Stimulated activated CD8-positive, alpha-beta memory T cell treated with anti-CD3 and anti-CD28 coated beads, Interleukin-7, amount 100 ng/mL, for 1 hour (primary cell): ENCODE data around the gene RAP1A.
"Not testable (repeated sequence)": the region's sequence is repeated elsewhere in the genome, so short reads cannot be mapped to it uniquely, and the experiment has no call there.

Experiments used
- DNase-seq, 2 donors: peaks; one replicate each; pipeline ENCODE4 v3.0.0-alpha.2; 2020; ENCODE audit warnings: low read depth in 2 of 2

Gene RAP1A

GRCh38 chr1:111629190-111629954 lies 9.8 kb downstream of the RAP1A start:
- no peak for DNase-seq

- no peak for DNase-seq
Observed at GRCh38 chr1:111630567-111630966, 11.0 kb downstream of the RAP1A start.

- no peak for DNase-seq
Observed at GRCh38 chr1:111631502-111631901, 11.9 kb downstream of the RAP1A start.

- not testable (repeated sequence) for DNase-seq
Observed at GRCh38 chr1:111632771-111633170, 13.2 kb downstream of the RAP1A start.

- no peak for DNase-seq
Observed at GRCh38 chr1:111633736-111634247, 14.2 kb downstream of the RAP1A start.

GRCh38 chr1:111635324-111636009 lies 15.9 kb downstream of the RAP1A start:
- no peak for DNase-seq

- DNase-seq = no peak
Observed at GRCh38 chr1:111638320-111638719, 18.7 kb downstream of the RAP1A start.

GRCh38 chr1:111639602-111640198 lies 20.1 kb downstream of the RAP1A start:
- DNase-seq = no peak

GRCh38 chr1:111643097-111643496 lies 23.5 kb downstream of the RAP1A start:
- DNase-seq = no peak

- no peak for DNase-seq
Observed at GRCh38 chr1:111643696-111644095, 24.1 kb downstream of the RAP1A start.

- DNase-seq = no peak
Observed at GRCh38 chr1:111644506-111644905, 24.9 kb downstream of the RAP1A start.

- no peak for DNase-seq
Observed at GRCh38 chr1:111647736-111648135, 28.1 kb downstream of the RAP1A start.

GRCh38 chr1:111648806-111649205 lies 29.2 kb downstream of the RAP1A start:
- no peak for DNase-seq

- no peak for DNase-seq
Observed at GRCh38 chr1:111649227-111649626, 29.6 kb downstream of the RAP1A start.

GRCh38 chr1:111649648-111650047 lies 30.1 kb downstream of the RAP1A start:
- DNase-seq = no peak

- DNase-seq = no peak
Observed at GRCh38 chr1:111653709-111654108, 34.1 kb downstream of the RAP1A start.

GRCh38 chr1:111654839-111655238 lies 35.2 kb downstream of the RAP1A start:
- DNase-seq = no peak

GRCh38 chr1:111656086-111657017 lies 36.8 kb downstream of the RAP1A start:
- DNase-seq = no peak

- DNase-seq = no peak
Observed at GRCh38 chr1:111658622-111659021, 39.0 kb downstream of the RAP1A start.

GRCh38 chr1:111660204-111661150 lies 40.9 kb downstream of the RAP1A start:
- no peak for DNase-seq
